HK-2 (cell line): ENCODE measurements around the gene IGSF11.
"Not testable (repeated sequence)": the region's sequence is repeated elsewhere in the genome, so short reads cannot be mapped to it uniquely, and the experiment has no call there.

Experiments used
- DNase-seq: peaks from one replicate; pipeline ENCODE4 v3.0.0-alpha.2; 2018; ENCODE audit not compliant: unreplicated experiment

Gene IGSF11

GRCh38 chr3:118884748-118885206 lies 149.9 kb downstream of the IGSF11 start:
- peak; percentile 49 for DNase-seq

- DNase-seq, result peak; percentile 51
Observed at GRCh38 chr3:118882353-118882947, 152.2 kb downstream of the IGSF11 start.

DNA sequence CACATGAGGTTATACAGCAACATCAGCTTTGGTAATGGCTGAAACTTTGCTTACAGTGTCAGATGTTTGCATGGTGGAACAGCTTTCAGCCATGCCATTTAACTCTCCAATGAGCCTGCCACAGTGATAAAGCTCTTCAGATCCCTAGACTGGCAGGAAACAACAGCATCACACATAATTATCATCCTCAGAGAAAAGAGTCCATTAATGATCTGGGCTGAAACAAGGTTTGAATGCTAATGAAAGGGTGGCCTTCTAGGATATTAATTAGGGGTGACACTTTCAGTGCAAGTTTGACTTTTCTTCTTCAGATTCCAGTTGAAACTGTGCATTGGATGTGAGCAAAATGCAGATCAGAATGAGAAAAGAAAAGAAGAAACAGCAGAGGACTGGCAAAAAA lies 166.6 kb downstream of the IGSF11 start:
- DNase-seq, result no peak

GRCh38 chr3:118863731-118864322 lies 170.8 kb downstream of the IGSF11 start:
- no peak for DNase-seq

DNA sequence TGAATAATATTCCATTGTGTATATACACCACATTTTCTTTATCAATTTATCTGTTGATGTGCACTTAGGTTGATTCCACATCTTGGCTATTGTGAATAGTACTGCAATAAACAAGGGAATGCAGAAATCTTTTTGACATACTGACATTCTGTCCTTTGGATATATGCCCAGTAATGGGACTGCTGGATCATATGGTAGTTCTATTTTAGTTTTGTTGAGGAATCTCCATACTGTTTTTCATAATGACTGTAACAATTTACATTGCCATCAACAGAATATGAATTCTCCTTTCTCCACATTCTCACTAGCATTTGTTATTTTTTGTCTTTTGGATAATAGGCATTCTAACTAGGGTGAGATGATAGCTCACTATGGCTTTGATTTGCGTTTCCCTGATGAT lies 174.7 kb downstream of the IGSF11 start:
- no peak for DNase-seq

GRCh38 chr3:118851466-118852193 lies 183.0 kb downstream of the IGSF11 start:
- DNase-seq, result not testable (repeated sequence)

- no peak for DNase-seq
Observed at GRCh38 chr3:118850687-118851086, 184.0 kb downstream of the IGSF11 start.
